Adipocyte (in vitro differentiated cells): ENCODE data around the gene PRIM1.

Source experiments
- DNase-seq: peaks from one replicate; pipeline ENCODE4 v3.0.0-alpha.2; 2015; ENCODE audit warnings: low read depth
- H3K27me3 ChIP-seq: replicated peaks from 2 replicates; pipeline ENCODE4 v1.7.0; 2013; ENCODE audit warnings: mild to moderate bottlenecking, low read length, moderate library complexity; ENCODE audit not compliant: control insufficient read depth, insufficient read depth
- H3K36me3 ChIP-seq: 2 replicates; pipeline ENCODE4 v1.7.0; 2013; ENCODE audit warnings: low read length, mild to moderate bottlenecking, moderate library complexity; ENCODE audit not compliant: control insufficient read depth, insufficient read depth, severe bottlenecking
- H3K4me1 ChIP-seq: 2 replicates; pipeline ENCODE4 v1.7.0; 2013; ENCODE audit warnings: mild to moderate bottlenecking, low read length, moderate library complexity; ENCODE audit not compliant: control insufficient read depth, insufficient read depth
- H3K4me3 ChIP-seq: 2 replicates; pipeline ENCODE4 v1.7.0; 2013; ENCODE audit warnings: mild to moderate bottlenecking, low read length, moderate library complexity
- H3K9ac ChIP-seq: 2 replicates; pipeline ENCODE4 v1.7.0; 2013; ENCODE audit warnings: mild to moderate bottlenecking, low read length, moderate library complexity
- H3K9me3 ChIP-seq: 2 replicates; pipeline ENCODE4 v1.7.0; 2013; ENCODE audit warnings: mild to moderate bottlenecking, low read length, moderate library complexity; ENCODE audit not compliant: control insufficient read depth

Gene PRIM1

DNA sequence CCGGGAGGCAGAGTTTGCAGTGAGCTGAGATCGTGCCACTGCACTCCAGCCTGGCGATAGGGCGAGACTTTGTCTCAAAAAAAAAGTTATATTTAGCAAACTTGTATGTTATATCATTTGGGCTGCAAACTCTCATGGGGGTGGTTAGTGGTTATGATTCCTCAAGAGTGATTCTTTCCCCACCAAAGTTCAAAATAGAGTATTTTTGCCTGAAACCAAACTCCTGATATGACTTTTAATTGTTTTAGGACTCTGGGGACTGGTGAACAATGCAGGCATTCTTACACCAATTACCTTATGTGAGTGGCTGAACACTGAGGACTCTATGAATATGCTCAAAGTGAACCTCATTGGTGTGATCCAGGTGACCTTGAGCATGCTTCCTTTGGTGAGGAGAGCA, 29.6 kb upstream of the PRIM1 start:
- no peaks in the 10 kb centered on the region for H3K36me3 ChIP-seq
- DNase-seq = no peak
- no peak overlapping the region for H3K9ac ChIP-seq
- peaks cover 7% of the 10 kb centered on the region for H3K27me3 ChIP-seq
- H3K4me3 ChIP-seq = no peak overlapping the region
- H3K4me1 ChIP-seq = no peaks in the 10 kb centered on the region
- no peaks in the 10 kb centered on the region for H3K9me3 ChIP-seq

DNA sequence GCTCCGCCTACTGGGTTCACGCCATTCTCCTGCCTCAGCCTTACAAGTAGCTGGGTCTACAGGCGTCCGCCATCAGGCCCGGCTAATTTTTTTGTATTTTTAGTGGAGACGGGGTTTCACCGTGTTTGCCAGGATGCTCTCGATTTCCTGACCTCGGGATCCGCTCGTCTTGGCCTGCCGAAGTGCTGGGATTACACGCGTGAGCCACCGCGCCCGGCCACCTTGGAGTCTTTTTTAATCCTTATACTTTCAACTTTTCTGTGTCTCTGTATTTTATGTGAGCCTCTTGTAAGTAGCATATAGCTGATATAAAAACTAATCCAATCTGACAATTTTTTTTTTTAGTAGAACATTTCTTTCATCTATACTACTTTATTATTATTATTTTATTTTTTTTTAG, 26.6 kb upstream of the PRIM1 start:
- H3K27me3 ChIP-seq = no peaks in the 10 kb centered on the region
- no peak overlapping the region for H3K9ac ChIP-seq
- no peak for DNase-seq

DNA sequence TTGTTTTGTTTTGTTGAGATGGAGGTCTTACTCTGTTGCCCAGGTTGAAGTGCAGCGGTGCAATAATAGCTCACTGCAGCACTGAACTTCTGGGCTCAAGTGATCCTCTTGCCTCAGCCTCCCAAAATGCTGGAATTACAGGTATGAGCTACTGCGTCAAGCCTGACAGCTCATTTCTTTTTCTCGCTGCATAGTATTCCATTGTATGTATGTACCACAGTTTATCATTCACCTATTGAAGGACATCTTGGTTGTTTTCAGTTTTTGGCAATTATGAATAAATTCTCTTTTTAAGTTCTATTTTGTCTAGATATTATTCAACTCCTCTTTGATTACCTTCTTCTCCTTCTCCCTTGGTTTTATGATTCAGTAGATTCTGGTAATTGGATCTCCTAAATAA, 24.5 kb upstream of the PRIM1 start:
- no peaks in the 10 kb centered on the region for H3K27me3 ChIP-seq
- no peak overlapping the region for H3K9ac ChIP-seq
- no peaks in the 10 kb centered on the region for H3K4me1 ChIP-seq
- no peak overlapping the region for H3K4me3 ChIP-seq
- H3K9me3 ChIP-seq = no peaks in the 10 kb centered on the region
- DNase-seq = no peak
- no peaks in the 10 kb centered on the region for H3K36me3 ChIP-seq

More for the DNA sequence above, 26.6 kb upstream of the PRIM1 start:
- Histone ChIP-seq H3K4me1 (no peaks in the 10 kb centered on the region), H3K4me3 (no peak overlapping the region), H3K9me3 (no peaks in the 10 kb centered on the region), H3K36me3 (no peaks in the 10 kb centered on the region)

DNA sequence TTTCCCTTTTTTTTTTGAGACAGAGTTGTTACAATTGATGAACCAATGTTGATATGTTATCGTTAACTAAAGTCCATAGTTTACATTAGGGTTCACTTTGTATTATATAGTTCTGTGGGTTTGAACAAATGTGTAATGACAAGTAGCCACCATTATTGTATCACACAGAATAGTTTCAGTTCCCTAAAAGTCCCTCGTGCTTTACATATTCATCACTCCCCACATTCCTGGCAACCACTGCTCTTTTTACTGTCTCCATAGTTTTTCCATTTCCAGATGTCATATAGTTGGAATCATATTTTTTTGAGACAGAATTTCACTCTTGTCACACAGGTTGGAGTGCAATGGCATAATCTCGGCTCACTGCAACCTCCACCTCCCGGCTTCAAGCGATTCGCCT, 23.5 kb upstream of the PRIM1 start:
- H3K27me3 ChIP-seq = no peaks in the 10 kb centered on the region
- H3K4me1 ChIP-seq = no peaks in the 10 kb centered on the region
- H3K36me3 ChIP-seq = no peaks in the 10 kb centered on the region
- H3K9me3 ChIP-seq = no peaks in the 10 kb centered on the region
- H3K9ac ChIP-seq = no peak overlapping the region
- no peak overlapping the region for H3K4me3 ChIP-seq
- no peak for DNase-seq

DNA sequence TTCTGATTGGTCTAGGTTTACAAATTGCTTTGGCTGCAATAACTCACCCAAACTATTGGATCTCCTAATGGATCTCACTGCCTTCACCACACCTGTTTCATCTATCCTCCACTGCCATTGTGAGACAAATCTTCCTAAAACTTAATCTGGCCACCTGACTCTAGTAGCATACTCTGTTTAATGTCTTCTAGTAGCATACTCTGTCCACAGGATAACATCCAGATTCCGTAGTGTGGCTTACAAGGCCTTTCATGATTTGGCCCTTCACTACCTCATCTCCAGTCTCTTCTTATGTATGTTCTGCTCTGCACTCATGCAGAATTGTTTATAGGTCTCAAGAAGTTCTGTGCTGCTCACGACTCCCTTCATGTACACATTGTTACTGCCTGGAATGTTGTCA, 21.0 kb upstream of the PRIM1 start:
- H3K4me3 ChIP-seq = no peak overlapping the region
- no peaks in the 10 kb centered on the region for H3K9me3 ChIP-seq
- H3K36me3 ChIP-seq = no peaks in the 10 kb centered on the region
- peaks cover 4% of the 10 kb centered on the region for H3K27me3 ChIP-seq
- H3K9ac ChIP-seq = no peak overlapping the region
- no peaks in the 10 kb centered on the region for H3K4me1 ChIP-seq
- no peak for DNase-seq

DNA sequence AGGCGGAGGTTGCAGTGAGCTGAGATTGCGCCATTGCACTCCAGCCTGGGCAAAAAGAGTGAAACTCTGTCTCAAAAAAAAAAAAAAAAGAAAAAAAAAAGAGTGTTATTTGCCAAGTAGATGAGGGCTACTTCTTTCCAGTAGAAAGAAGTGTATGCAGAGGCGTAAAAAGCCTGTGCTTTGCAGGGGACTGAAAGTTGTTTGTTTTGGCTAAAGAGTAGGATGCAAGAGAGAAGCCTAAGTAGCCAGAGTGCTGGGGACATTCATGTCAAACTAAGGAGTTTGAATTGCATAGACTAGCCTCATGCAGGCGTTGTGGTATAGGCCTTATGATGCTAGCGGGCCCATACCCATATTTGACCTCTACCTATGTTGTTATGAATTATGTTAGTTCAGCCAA, 20.5 kb upstream of the PRIM1 start:
- H3K9me3 ChIP-seq = no peaks in the 10 kb centered on the region
- no peaks in the 10 kb centered on the region for H3K4me1 ChIP-seq
- no peak overlapping the region for H3K9ac ChIP-seq
- DNase-seq = no peak
- peaks cover 4% of the 10 kb centered on the region for H3K27me3 ChIP-seq
- H3K36me3 ChIP-seq = no peaks in the 10 kb centered on the region
- H3K4me3 ChIP-seq = no peak overlapping the region

DNA sequence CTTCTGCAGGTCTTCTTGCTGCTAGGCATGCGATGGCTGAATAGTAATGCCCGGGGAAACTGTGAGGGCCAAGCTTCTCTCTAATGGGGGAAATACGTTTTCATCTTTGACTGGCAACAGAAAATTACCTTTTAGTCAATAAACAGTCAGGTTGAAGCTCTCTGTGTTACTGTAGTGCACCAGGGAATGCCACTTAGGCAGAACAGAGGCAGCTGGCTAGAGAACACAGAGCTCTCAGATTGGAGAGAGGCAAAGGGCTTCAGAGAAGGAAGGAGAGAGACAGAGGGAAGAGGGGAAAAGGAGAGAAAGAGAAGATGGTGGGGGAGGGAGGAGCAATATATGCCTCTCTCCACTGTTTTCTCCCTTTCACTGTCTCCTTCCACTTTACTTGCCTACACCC, 17.7 kb upstream of the PRIM1 start:
- Histone ChIP-seq H3K4me1 (no peaks in the 10 kb centered on the region), H3K9me3 (no peaks in the 10 kb centered on the region), H3K4me3 (no peak overlapping the region), H3K27me3 (peaks cover 6% of the 10 kb centered on the region), H3K9ac (no peak overlapping the region), H3K36me3 (no peaks in the 10 kb centered on the region)
- DNase-seq = no peak

DNA sequence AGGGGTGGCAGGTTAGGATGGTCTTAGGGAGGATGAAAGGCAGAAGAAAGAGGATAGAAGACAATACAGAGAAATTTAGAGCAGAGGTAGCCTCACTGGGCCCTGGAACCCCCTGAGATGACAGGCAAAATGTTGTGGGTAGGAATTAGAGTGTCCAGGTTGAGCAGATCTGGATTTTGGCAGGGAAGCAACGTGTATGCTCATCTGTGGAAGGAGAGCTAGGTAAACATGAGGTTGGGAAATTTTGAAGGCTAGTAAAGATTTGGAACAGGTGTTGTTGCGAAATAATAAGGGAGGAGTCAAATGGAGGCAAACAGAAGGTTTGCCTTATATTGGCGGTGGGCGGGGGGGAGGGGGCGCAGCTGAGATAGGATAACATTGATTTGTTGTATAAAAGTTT, 16.3 kb upstream of the PRIM1 start:
- Histone ChIP-seq H3K4me1 (peaks cover 7% of the 10 kb centered on the region), H3K9ac (no peak overlapping the region), H3K27me3 (peaks cover 6% of the 10 kb centered on the region), H3K36me3 (no peaks in the 10 kb centered on the region), H3K4me3 (no peak overlapping the region), H3K9me3 (no peaks in the 10 kb centered on the region)
- no peak for DNase-seq

DNA sequence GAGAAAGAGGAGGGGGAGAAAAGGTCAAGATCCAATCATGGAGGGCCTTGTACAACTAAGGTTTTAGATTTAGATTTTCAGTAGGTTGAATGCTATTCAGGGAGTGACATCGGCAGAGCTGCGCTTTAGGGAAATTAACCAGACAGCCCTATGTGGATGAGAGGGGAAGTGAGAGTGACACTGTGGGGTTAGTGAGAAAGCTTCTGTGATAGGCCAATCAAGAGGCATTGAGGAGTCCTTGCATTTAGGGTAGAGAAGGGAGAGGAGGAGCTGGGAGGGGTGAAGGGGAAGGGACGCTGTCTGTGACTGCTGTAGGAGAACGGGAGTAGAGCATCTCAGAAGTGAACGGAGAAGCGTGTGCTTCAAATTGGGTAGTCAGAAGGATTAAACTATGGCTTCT, 14.4 kb upstream of the PRIM1 start:
- Histone ChIP-seq H3K9ac (no peak overlapping the region), H3K27me3 (peaks cover 6% of the 10 kb centered on the region), H3K4me3 (no peak overlapping the region), H3K9me3 (no peaks in the 10 kb centered on the region), H3K36me3 (no peaks in the 10 kb centered on the region), H3K4me1 (peaks cover 7% of the 10 kb centered on the region)
- DNase-seq = no peak

DNA sequence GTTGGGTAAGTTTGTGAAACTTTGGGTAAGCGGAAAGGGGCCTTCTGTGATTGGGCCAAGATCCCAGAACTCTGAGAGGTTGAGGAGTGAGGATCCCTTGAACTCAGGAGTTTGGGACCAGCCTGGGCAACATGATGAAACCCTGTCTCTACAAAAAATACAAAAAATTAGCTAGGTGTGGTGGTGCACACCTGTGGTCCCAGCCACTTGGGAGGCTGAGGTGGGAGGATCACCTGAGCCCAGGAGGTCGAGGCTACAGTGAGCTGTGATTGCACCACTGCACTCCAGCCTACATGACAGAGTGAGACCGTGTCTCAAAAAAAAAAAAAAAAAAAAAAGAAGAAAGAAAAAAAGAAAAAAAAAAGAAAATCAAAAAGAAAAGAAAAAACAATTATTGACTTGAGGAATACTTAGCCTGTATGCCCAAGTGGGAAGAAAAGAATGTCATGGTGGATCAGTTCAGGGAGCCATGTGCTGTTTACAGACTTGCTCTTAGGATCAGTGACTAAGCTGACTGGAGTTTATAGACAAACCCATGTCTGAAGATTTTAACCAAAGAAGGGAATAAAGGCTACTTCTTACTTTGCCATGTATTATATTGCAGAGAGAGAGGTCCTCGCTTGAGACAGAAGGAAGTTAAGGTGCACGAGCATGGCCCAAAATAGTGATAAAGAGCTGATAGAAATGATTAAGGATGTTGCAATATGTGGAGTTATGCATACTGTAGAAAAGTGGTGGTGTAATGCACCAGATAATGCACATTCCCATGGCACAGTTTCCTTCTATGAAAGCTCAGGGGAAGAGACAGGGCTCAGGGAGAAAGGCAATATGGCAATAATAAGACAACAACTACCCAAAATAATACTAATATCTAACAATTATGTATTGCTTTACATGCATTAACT, 11.9 kb upstream of the PRIM1 start:
- Histone ChIP-seq H3K9me3 (no peaks in the 10 kb centered on the region), H3K4me1 (peaks cover 15% of the 10 kb centered on the region), H3K27me3 (peaks cover 2% of the 10 kb centered on the region), H3K36me3 (no peaks in the 10 kb centered on the region), H3K4me3 (no peak overlapping the region), H3K9ac (no peak overlapping the region)
- DNase-seq = peak; percentile 32

DNA sequence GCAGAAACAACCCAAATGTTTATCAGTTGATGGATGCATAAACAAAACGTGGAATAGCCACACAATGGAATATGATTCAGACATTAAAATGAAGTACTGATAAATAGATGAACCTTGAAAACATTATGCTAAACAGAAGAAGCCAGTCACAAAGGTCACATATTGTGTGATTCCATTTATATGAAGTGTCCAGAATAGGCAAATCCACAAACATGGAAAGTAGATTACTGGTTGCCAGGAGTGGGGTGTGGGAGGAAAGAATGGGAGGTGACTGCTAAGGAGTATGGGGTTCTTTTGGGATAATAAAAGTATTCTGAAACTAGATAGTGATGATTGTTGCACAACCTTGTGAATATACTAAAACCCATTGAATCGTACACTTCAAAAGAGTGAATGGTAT, 9.7 kb upstream of the PRIM1 start:
- no peak for DNase-seq
- Histone ChIP-seq H3K4me3 (no peak overlapping the region), H3K36me3 (no peaks in the 10 kb centered on the region), H3K9me3 (peaks cover 5% of the 10 kb centered on the region), H3K4me1 (peaks cover 16% of the 10 kb centered on the region), H3K9ac (no peak overlapping the region), H3K27me3 (peaks cover 2% of the 10 kb centered on the region)

DNA sequence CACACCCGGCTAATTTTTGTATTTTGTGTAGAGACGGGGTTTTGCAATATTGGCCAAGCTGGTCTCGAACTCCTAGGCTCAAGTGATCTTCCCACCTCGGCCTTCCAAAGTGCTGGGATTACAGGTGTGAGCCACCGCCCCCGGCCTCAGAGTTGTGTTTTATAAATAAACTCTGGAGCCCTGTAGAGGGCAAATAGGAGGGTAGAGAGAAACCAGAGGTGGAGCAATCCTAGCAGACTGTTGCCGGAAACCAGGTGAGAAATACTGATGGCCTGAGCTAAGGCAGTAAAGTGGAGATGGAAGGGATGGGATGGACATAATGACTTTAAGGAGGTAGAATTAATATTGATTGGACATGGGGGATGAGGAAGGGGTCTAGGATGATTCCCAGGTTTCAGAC, 8.3 kb upstream of the PRIM1 start:
- H3K9ac ChIP-seq = no peak overlapping the region
- H3K9me3 ChIP-seq = peaks cover 5% of the 10 kb centered on the region
- no peak for DNase-seq
- H3K36me3 ChIP-seq = no peaks in the 10 kb centered on the region
- peaks cover 16% of the 10 kb centered on the region for H3K4me1 ChIP-seq
- H3K27me3 ChIP-seq = no peaks in the 10 kb centered on the region
- H3K4me3 ChIP-seq = no peak overlapping the region
